NB4 (cell line): Measurements from ENCODE around the gene RAPGEF6.
"Not testable (repeated sequence)": the region's sequence is repeated elsewhere in the genome, so short reads cannot be mapped to it uniquely, and the experiment has no call there.

Source experiments
- DNase-seq: peaks from one replicate; pipeline ENCODE4 v3.0.0; 2010; ENCODE audit warnings: low read depth
- H3K4me3 ChIP-seq: one replicate; pipeline ENCODE4 v1.5.1; 2011; ENCODE audit warnings: mild to moderate bottlenecking, low read depth, low read length, moderate library complexity
- MAX ChIP-seq: IDR thresholded peaks from 2 replicates; pipeline ENCODE4 v1.6.1; 2011; ENCODE audit warnings: low read depth, low read length
- MYC ChIP-seq: IDR thresholded peaks from 2 replicates; pipeline ENCODE4 v1.6.1; 2011; ENCODE audit warnings: low read depth, low read length
- POLR2A ChIP-seq: IDR thresholded peaks from 2 replicates; pipeline ENCODE4 v1.6.1; 2011; ENCODE audit warnings: mild to moderate bottlenecking; ENCODE audit not compliant: insufficient read length; ENCODE audit errors: extremely low read depth
- TF ChIP-seq, protein P1 (sequence below): IDR thresholded peaks from one replicate; pipeline ENCODE4 v1.5.1; 2012; ENCODE audit warnings: low read depth, low read length

RAPGEF6 gene

DNA sequence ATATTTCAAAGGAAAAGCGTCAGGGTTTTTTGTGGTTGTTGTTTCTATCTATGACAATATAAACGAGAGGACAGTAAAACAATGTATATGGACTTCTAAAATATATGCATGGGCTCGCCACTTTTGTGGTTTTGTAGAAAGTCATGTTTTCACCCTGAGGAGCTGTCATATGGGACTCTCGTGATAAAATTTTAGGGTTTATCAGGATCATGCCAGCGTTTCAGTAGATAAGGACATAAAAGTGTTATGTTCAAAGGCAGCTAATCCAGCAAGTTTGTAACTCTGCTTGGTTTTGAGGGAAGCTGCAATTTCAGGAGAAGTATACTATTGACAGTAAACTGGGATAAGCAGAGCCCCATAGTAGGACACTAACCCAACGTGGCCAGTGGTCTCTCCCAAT lies 250.9 kb downstream of the RAPGEF6 start:
- TF ChIP-seq MAX = no peak
- no peak for TF ChIP-seq POLR2A
- TF ChIP-seq, protein P1, sequence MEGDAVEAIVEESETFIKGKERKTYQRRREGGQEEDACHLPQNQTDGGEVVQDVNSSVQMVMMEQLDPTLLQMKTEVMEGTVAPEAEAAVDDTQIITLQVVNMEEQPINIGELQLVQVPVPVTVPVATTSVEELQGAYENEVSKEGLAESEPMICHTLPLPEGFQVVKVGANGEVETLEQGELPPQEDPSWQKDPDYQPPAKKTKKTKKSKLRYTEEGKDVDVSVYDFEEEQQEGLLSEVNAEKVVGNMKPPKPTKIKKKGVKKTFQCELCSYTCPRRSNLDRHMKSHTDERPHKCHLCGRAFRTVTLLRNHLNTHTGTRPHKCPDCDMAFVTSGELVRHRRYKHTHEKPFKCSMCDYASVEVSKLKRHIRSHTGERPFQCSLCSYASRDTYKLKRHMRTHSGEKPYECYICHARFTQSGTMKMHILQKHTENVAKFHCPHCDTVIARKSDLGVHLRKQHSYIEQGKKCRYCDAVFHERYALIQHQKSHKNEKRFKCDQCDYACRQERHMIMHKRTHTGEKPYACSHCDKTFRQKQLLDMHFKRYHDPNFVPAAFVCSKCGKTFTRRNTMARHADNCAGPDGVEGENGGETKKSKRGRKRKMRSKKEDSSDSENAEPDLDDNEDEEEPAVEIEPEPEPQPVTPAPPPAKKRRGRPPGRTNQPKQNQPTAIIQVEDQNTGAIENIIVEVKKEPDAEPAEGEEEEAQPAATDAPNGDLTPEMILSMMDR = no peak
- no peak for TF ChIP-seq MYC
- DNase-seq = no peak

DNA sequence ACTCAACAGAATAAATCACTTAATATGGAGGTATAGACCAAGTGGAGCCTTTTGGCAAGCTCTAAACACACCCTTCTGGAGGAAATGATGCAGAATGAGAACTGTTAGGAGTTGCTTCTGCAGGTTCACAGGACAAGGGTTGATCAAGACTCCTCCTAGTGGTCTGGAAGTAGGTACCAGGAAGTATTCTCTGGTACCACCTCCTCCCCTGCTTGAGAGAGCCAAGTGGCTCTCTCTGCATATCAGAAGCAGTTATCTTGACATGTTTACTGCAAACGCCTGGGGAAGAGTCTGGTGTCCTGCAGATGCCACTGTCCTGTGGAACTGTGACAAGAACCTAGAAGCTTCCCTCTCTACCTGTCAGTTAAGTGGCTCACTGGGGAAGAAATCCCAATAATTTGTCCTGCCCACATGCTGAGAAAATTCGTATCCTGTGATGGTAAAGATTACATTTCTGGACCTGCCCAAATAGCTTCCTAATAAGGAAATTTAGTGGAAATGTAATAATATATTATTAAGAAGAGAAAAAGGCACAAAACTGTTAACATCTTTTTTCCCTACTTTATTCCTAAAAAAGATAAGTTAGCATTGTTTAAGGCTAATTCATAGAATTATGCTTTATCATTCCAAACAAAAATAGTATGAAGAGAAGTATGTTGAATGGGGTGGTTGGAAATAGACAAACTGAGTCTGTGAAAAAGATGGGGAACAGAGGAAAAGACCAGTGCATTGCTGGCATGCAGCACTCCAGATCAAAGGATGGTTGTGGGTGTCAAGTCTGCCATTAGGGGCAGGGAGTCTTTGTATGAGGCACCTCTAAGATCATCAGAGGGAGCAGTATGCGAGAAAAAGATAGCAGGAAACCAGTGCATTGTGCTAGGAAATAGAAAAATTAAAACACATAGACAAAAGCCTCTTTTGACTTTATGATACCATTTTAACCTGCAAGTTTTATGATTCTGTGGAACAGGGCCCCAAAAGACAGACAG lies 252.3 kb downstream of the RAPGEF6 start:
- H3K4me3 ChIP-seq = no peak overlapping the region
- peak; percentile 82 for DNase-seq

More for the DNA sequence above, 250.9 kb downstream of the RAPGEF6 start:
- H3K4me3 ChIP-seq = no peak overlapping the region

GRCh38 chr5:131381777-131382176 lies 253.3 kb downstream of the RAPGEF6 start:
- H3K4me3 ChIP-seq = no peak overlapping the region
- DNase-seq = no peak
- no peak for TF ChIP-seq POLR2A

More for the DNA sequence above, 252.3 kb downstream of the RAPGEF6 start:
- no peak for TF ChIP-seq MAX
- TF ChIP-seq, protein P1 = peak; percentile 67
- no peak for TF ChIP-seq POLR2A

GRCh38 chr5:131381021-131381420 lies 254.0 kb downstream of the RAPGEF6 start:
- H3K4me3 ChIP-seq = no peak overlapping the region
- no peak for DNase-seq
- TF ChIP-seq MAX (no peak), MYC (no peak), POLR2A (no peak)
- TF ChIP-seq, protein P1 = no peak

DNA sequence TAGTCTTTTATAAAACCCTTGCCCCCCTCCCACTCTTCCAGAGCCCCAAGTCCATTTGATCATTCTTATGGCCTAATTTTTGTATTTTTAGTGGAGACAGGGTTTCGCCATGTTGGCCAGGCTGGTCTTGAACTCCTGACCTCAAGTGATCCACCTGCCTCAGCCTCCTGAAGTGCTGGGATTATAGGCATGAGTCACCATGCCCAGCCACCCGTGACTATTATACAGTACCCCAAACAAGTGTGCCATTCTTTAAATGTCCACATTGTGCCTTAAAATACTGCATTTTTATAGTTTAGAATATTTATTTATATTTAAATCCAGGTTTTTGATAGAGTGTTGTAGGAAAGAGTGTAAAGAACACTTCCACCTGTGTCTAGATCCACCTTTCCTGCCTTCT lies 254.8 kb downstream of the RAPGEF6 start:
- DNase-seq, H3K4me3 ChIP-seq: not testable (repeated sequence)

DNA sequence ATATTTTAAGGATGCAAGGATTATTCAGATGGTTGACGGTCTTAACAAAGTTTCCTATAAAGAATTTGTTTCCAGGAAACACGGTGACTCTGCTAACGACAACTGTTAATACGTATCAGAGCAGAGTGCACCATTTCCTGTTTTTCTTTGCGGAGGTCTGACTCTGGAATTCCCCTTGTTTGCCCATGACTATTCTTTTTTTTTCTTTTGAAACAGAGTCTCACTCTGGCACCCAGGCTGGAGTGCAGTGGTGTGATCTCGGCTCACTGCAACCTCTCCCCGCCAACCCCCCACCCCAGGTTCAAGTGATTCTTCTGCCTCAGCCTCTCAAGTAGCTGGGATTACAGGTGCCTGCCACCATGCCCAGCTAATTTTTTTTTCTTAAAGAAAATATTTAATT lies 255.3 kb downstream of the RAPGEF6 start:
- peak; percentile 53 for DNase-seq
- TF ChIP-seq MAX (no peak), POLR2A (no peak), MYC (no peak)
- TF ChIP-seq, protein P1 = no peak
- H3K4me3 ChIP-seq = no peak overlapping the region
